ENCODE results near the gene KRT71.
"Not testable (repeated sequence)": the region's sequence is repeated elsewhere in the genome, so short reads cannot be mapped to it uniquely, and the experiment has no call there.

Gene KRT71

GRCh38 chr12:52522346-52523011 is 30.5 kb downstream of the KRT71 start:
- DNase-seq (ENCODE audit: low read depth in 1 of 2, low spot score in 1 of 2), result no peak

GRCh38 chr12:52521568-52522266 is 31.2 kb downstream of the KRT71 start:
- no peak for DNase-seq (ENCODE audit: low read depth in 1 of 2, low spot score in 1 of 2)

GRCh38 chr12:52521175-52521567 is 31.8 kb downstream of the KRT71 start:
- DNase-seq (ENCODE audit: low read depth in 1 of 2, low spot score in 1 of 2), result no peak

GRCh38 chr12:52519826-52520662 is 32.9 kb downstream of the KRT71 start, which contains the start of gene KRT5:
Gene KRT5 (minus strand): TSS chr12:52520394. CDS start chr12:52520296, 98 bp downstream.
- DNase-seq (ENCODE audit: low read depth in 1 of 2, low spot score in 1 of 2), result no peak

GRCh38 chr12:52519387-52519703 is 33.6 kb downstream of the KRT71 start:
- no peak for DNase-seq (ENCODE audit: low read depth in 1 of 2, low spot score in 1 of 2)

- no peak for DNase-seq (ENCODE audit: low read depth in 1 of 2, low spot score in 1 of 2)
Measured at GRCh38 chr12:52518574-52519386, 34.2 kb downstream of the KRT71 start.

GRCh38 chr12:52517888-52518287 is 35.1 kb downstream of the KRT71 start:
- no peak for DNase-seq (ENCODE audit: low read depth in 1 of 2, low spot score in 1 of 2)

- DNase-seq (ENCODE audit: low read depth in 1 of 2, low spot score in 1 of 2), result no peak
Measured at GRCh38 chr12:52517005-52517835, 35.7 kb downstream of the KRT71 start.

- no peak for DNase-seq (ENCODE audit: low read depth in 1 of 2, low spot score in 1 of 2)
Measured at GRCh38 chr12:52515927-52516831, 36.8 kb downstream of the KRT71 start.

GRCh38 chr12:52515319-52515646 is 37.7 kb downstream of the KRT71 start:
- no peak for DNase-seq (ENCODE audit: low read depth in 1 of 2, low spot score in 1 of 2)

- no peak for DNase-seq (ENCODE audit: low read depth in 1 of 2, low spot score in 1 of 2)
Measured at GRCh38 chr12:52514471-52515318, 38.2 kb downstream of the KRT71 start.

GRCh38 chr12:52513736-52514135 is 39.2 kb downstream of the KRT71 start:
- no peak for DNase-seq (ENCODE audit: low read depth in 1 of 2, low spot score in 1 of 2)

GRCh38 chr12:52508211-52508610 is 44.7 kb downstream of the KRT71 start:
- no peak for DNase-seq (ENCODE audit: low read depth in 1 of 2, low spot score in 1 of 2)

- DNase-seq (ENCODE audit: low read depth in 1 of 2, low spot score in 1 of 2), result no peak
Measured at GRCh38 chr12:52506858-52507715, 45.9 kb downstream of the KRT71 start.

GRCh38 chr12:52502877-52503276 is 50.1 kb downstream of the KRT71 start:
- no peak for DNase-seq (ENCODE audit: low read depth in 1 of 2, low spot score in 1 of 2)

GRCh38 chr12:52501490-52501889 is 51.5 kb downstream of the KRT71 start:
- DNase-seq (ENCODE audit: low read depth in 1 of 2, low spot score in 1 of 2), result no peak

- not testable (repeated sequence) for DNase-seq (ENCODE audit: low read depth in 1 of 2, low spot score in 1 of 2)
Measured at GRCh38 chr12:52500574-52500973, 52.4 kb downstream of the KRT71 start.
